IMR-90 (cell line): ENCODE data around the gene COL25A1. TPM values are rescaled to one million over a fixed set of nuclear protein-coding genes. Genes with fewer than 3 reads are reported as not detected.

Experiments
- ATAC-seq: fragments of 200-7000 bp; cut with Tn5 transposase; 2 replicates; pipeline ENCODE4 v1.9.1; 2020; ENCODE audit warnings: low read depth, mild to moderate bottlenecking, moderate library complexity
- BruUV-seq: library from RNA; stranded (reverse); fragments of 400-500 nt; replicated peaks from 2 replicates; lab custom pipeline; 2021; lab: Mats Ljungman, UMichigan
- CTCF ChIA-PET: fragments of 300-600 bp; formaldehyde crosslinking; extraction: SDS; loops from one replicate; lab custom pipeline; 2021; ENCODE audit warnings: antibody characterized with exemption; lab: Yijun Ruan, JAX
- POLR2A ChIA-PET: fragments of 300-600 bp; sonication (Branson Sonifier 250); formaldehyde crosslinking; loops from one replicate; lab custom pipeline; 2022; ENCODE audit warnings: antibody characterized with exemption; ENCODE audit not compliant: unreplicated experiment; lab: Charles Lee
- DNase-seq: peaks from one replicate; pipeline ENCODE4 v3.0.0; 2013
- H2AFZ ChIP-seq: replicated peaks from 2 replicates; pipeline ENCODE3; 2013; ENCODE audit warnings: low read length, mild to moderate bottlenecking; ENCODE audit not compliant: poor library complexity
- H2AK5ac ChIP-seq: 2 replicates; pipeline ENCODE4 v1.6.1; 2013; ENCODE audit warnings: low read depth, low read length, inconsistent platforms
- H2AK9ac ChIP-seq: replicated peaks from 2 replicates; pipeline ENCODE3; 2013; ENCODE audit warnings: mild to moderate bottlenecking, low read depth, low read length, moderate library complexity; ENCODE audit not compliant: poor library complexity
- H2BK120ac ChIP-seq: 2 replicates; pipeline ENCODE4 v1.6.1; 2013; ENCODE audit warnings: low read depth, low read length, inconsistent platforms
- H2BK15ac ChIP-seq: 3 replicates; pipeline ENCODE4 v1.6.1; 2013; ENCODE audit warnings: low read depth, low read length, inconsistent platforms
- H2BK20ac ChIP-seq: 2 replicates; pipeline ENCODE4 v1.6.1; 2013; ENCODE audit warnings: low read depth, mild to moderate bottlenecking, inconsistent platforms, low read length, moderate library complexity
- H2BK5ac ChIP-seq: 2 replicates; pipeline ENCODE4 v1.6.1; 2013; ENCODE audit warnings: mild to moderate bottlenecking, low read depth, low read length, inconsistent platforms; ENCODE audit not compliant: poor library complexity, severe bottlenecking
- H3K14ac ChIP-seq: replicated peaks from 2 replicates; pipeline ENCODE4 v1.6.1; 2013; ENCODE audit warnings: low read depth, low read length, inconsistent platforms
- H3K18ac ChIP-seq: 2 replicates; pipeline ENCODE4 v1.6.1; 2013; ENCODE audit warnings: low read depth, low read length, control low read depth
- H3K23ac ChIP-seq: 2 replicates; pipeline ENCODE4 v1.6.1; 2013; ENCODE audit warnings: low read depth, low read length, inconsistent platforms
- H3K27ac ChIP-seq: 2 replicates; pipeline ENCODE4 v1.5.1; 2013; ENCODE audit warnings: mild to moderate bottlenecking, control low read depth, low read length; ENCODE audit not compliant: insufficient read depth
- H3K27me3 ChIP-seq: 2 replicates; pipeline ENCODE4 v1.6.1; 2013; ENCODE audit warnings: low read length; ENCODE audit not compliant: control insufficient read depth, insufficient read depth
- H3K36me3 ChIP-seq: 2 replicates; pipeline ENCODE4 v1.6.1; 2013; ENCODE audit warnings: low read length, mixed read lengths; ENCODE audit not compliant: control insufficient read depth, insufficient read depth
- H3K4ac ChIP-seq: 2 replicates; pipeline ENCODE4 v1.6.1; 2013; ENCODE audit warnings: low read depth, low read length, inconsistent platforms
- H3K4me1 ChIP-seq: 2 replicates; pipeline ENCODE4 v1.6.1; 2013; ENCODE audit warnings: low read length, mixed read lengths; ENCODE audit not compliant: control insufficient read depth, insufficient read depth
- H3K4me2 ChIP-seq: 2 replicates; pipeline ENCODE4 v1.6.1; 2013; ENCODE audit warnings: low read depth, mild to moderate bottlenecking, control low read depth, low read length, moderate library complexity
- H3K4me3 ChIP-seq: 2 replicates; pipeline ENCODE4 v1.5.1; 2013; ENCODE audit warnings: low read depth, mild to moderate bottlenecking, control low read depth, low read length, moderate library complexity; ENCODE audit not compliant: insufficient read depth
- H3K56ac ChIP-seq: 2 replicates; pipeline ENCODE4 v1.6.1; 2013; ENCODE audit warnings: low read length, inconsistent platforms; ENCODE audit not compliant: insufficient read depth; ENCODE audit errors: extremely low read depth
- H3K79me1 ChIP-seq, 2 experiments: 2 replicates each; pipeline ENCODE4 v1.6.1; 2013; ENCODE audit warnings: low read length in 2 of 2, inconsistent platforms in 1 of 2, low read depth in 1 of 2
- H3K9ac ChIP-seq: 2 replicates; pipeline ENCODE4 v1.6.1; 2013; ENCODE audit warnings: low read depth, low read length, control low read depth
- H3K9me1 ChIP-seq: 2 replicates; pipeline ENCODE4 v1.6.1; 2013; ENCODE audit warnings: low read length, inconsistent platforms; ENCODE audit not compliant: insufficient read depth
- H3K9me3 ChIP-seq: 2 replicates; pipeline ENCODE4 v1.6.1; 2013; ENCODE audit warnings: low read length; ENCODE audit not compliant: control insufficient read depth, insufficient read depth
- H4K20me1 ChIP-seq: 2 replicates; pipeline ENCODE4 v1.6.1; 2013; ENCODE audit warnings: low read length, inconsistent platforms; ENCODE audit not compliant: insufficient read depth
- H4K5ac ChIP-seq: 2 replicates; pipeline ENCODE4 v1.6.1; 2013; ENCODE audit warnings: mild to moderate bottlenecking, low read depth, low read length, control low read depth
- H4K8ac ChIP-seq, 2 experiments: 2 replicates each; pipeline ENCODE4 v1.6.1; 2013; ENCODE audit warnings: low read depth in 2 of 2, low read length in 2 of 2, control low read depth in 1 of 2, inconsistent platforms in 1 of 2
- H4K91ac ChIP-seq: 2 replicates; pipeline ENCODE4 v1.6.1; 2013; ENCODE audit warnings: low read depth, low read length, inconsistent platforms; ENCODE audit not compliant: insufficient read depth
- BHLHE40 ChIP-seq: fragments of 150-350 bp; IDR thresholded peaks from 2 replicates; pipeline ENCODE4 v1.6.1; 2016; ENCODE audit warnings: mild to moderate bottlenecking, low read depth, low read length
- CEBPB ChIP-seq: IDR thresholded peaks from 2 replicates; pipeline ENCODE4 v1.6.1; 2012; ENCODE audit warnings: low read depth, low read length, improper control_type of control experiment
- CHD1 ChIP-seq: IDR thresholded peaks from 2 replicates; pipeline ENCODE4 v1.6.1; 2012; ENCODE audit warnings: low read depth, low read length, improper control_type of control experiment
- CTCF ChIP-seq: conservative IDR thresholded peaks from 2 replicates; pipeline ENCODE4 v1.5.1; 2012; ENCODE audit warnings: mild to moderate bottlenecking, low read depth, low read length, improper control_type of control experiment
- ELK1 ChIP-seq: fragments of 150-350 bp; IDR thresholded peaks from 2 replicates; pipeline ENCODE4 v1.6.1; 2016; ENCODE audit warnings: low read depth, mild to moderate bottlenecking, low read length, moderate library complexity, borderline replicate concordance
- FOS ChIP-seq: fragments of 150-350 bp; IDR thresholded peaks from 2 replicates; pipeline ENCODE4 v1.6.1; 2016; ENCODE audit warnings: low read depth, low read length
- MAFK ChIP-seq: IDR thresholded peaks from 2 replicates; pipeline ENCODE4 v1.6.1; 2012; ENCODE audit warnings: low read depth, low read length, improper control_type of control experiment
- MAZ ChIP-seq: IDR thresholded peaks from 2 replicates; pipeline ENCODE4 v1.6.1; 2012; ENCODE audit warnings: low read depth, mild to moderate bottlenecking, low read length, improper control_type of control experiment, moderate library complexity, borderline replicate concordance
- MXI1 ChIP-seq: IDR thresholded peaks from 2 replicates; pipeline ENCODE4 v1.6.1; 2012; ENCODE audit warnings: low read depth, mild to moderate bottlenecking, low read length, moderate library complexity, borderline replicate concordance
- NFE2L2 ChIP-seq: fragments of 150-350 bp; IDR thresholded peaks from 2 replicates; pipeline ENCODE4 v1.6.1; 2016; ENCODE audit warnings: low read depth, mild to moderate bottlenecking, low read length
- RAD21 ChIP-seq: IDR thresholded peaks from 2 replicates; pipeline ENCODE4 v1.6.1; 2012; ENCODE audit warnings: low read length, improper control_type of control experiment
- RCOR1 ChIP-seq: IDR thresholded peaks from 2 replicates; pipeline ENCODE4 v1.6.1; 2012; ENCODE audit warnings: mild to moderate bottlenecking, low read length, improper control_type of control experiment; ENCODE audit not compliant: insufficient replicate concordance
- RFX5 ChIP-seq: IDR thresholded peaks from 2 replicates; pipeline ENCODE4 v1.8.0; 2012; ENCODE audit warnings: low read depth, mild to moderate bottlenecking, low read length, moderate library complexity
- SMC3 ChIP-seq: fragments of 150-350 bp; IDR thresholded peaks from 2 replicates; pipeline ENCODE4 v1.6.1; 2016; ENCODE audit warnings: low read depth, mild to moderate bottlenecking, antibody characterized with exemption, low read length, moderate library complexity
- USF2 ChIP-seq: fragments of 150-350 bp; IDR thresholded peaks from 2 replicates; pipeline ENCODE4 v1.6.1; 2017; ENCODE audit warnings: mild to moderate bottlenecking, antibody characterized with exemption, low read length, low read depth
- WGBS, 2 experiments: methylation state at CpG; one replicate each; pipeline versions ENCODE4 v1.1.5 to v1.1.7; 2013; ENCODE audit warnings: missing lambda C conversion rate in 2 of 2; ENCODE audit not compliant: insufficient read length in 1 of 2; ENCODE audit errors: extremely low coverage in 2 of 2; 5-methylcytosine and 5-hydroxymethylcytosine counted together
- dilution Hi-C: fragments of 300-500 bp; cut with HindIII; formaldehyde crosslinking; loops from one replicate; pipeline ENCODE4 v1.14.3; 2018; ENCODE audit warnings: low sequenced_read_pairs; ENCODE audit not compliant: unreplicated experiment
- in situ Hi-C: fragments of 300-500 bp; cut with MboI; formaldehyde crosslinking; loops from 3 replicates; pipeline ENCODE4 v1.14.3; 2019; ENCODE audit warnings: low sequenced_read_pairs, inconsistent platforms, mixed read lengths
- intact Hi-C: fragments of 100-400 bp; cut with micrococcal nuclease; formaldehyde crosslinking; loops from 2 replicates; pipeline ENCODE4 v1.10.0; 2022
- polyA plus RNA-seq, 3 experiments: library from polyadenylated mRNA; depleted of rRNA; stranded (reverse); fragments of >200 nt; gene quantifications; 2 replicates each; pipeline ENCODE4 v1.2.3, GENCODE V29; 2012; ENCODE audit warnings: low replicate concordance in 1 of 3
- total RNA-seq: library from RNA; depleted of rRNA; stranded (reverse); fragments of >200 nt; gene quantifications from 2 replicates; pipeline ENCODE4 v1.2.3, GENCODE V29; 2012

COL25A1 gene
- total and polyA plus RNA-seq, 2 of the 4 experiments (the other 2 are of a cell fraction): under 0.01 to 0.05 TPM

- H2BK20ac ChIP-seq: no peak overlapping the region
- ATAC-seq (no peak), DNase-seq (no peak)
- no peaks in the 10 kb centered on the region for H4K20me1 ChIP-seq
- intact Hi-C loops (no loop called here), dilution Hi-C loops (no loop called here), in situ Hi-C loops (no loop called here)
- H3K4ac ChIP-seq: no peak overlapping the region
- no peak overlapping the region for H3K56ac ChIP-seq
- H3K79me1 ChIP-seq: no peaks in the 10 kb centered on the region
- H2AFZ ChIP-seq: no peak overlapping the region
- no peak overlapping the region for H3K27ac ChIP-seq
- no TSS peak for BruUV-seq
- no peaks in the 10 kb centered on the region for H3K9me3 ChIP-seq
- TF ChIP-seq CHD1: no peak
- TF ChIP-seq CTCF: no peak
- TF ChIP-seq RCOR1: no peak
- no peak for TF ChIP-seq MAZ
- no peak for TF ChIP-seq BHLHE40
- no peak for TF ChIP-seq NFE2L2
- TF ChIP-seq ELK1: no peak
- no peak for TF ChIP-seq CEBPB
- TF ChIP-seq MXI1: no peak
- TF ChIP-seq SMC3: no peak
- no peak for TF ChIP-seq RFX5
- no peak for TF ChIP-seq FOS
- TF ChIP-seq USF2: no peak
- TF ChIP-seq MAFK: no peak
- TF ChIP-seq RAD21: no peak
- H2BK120ac ChIP-seq: no peak overlapping the region
- H3K23ac ChIP-seq: no peak overlapping the region
- H4K91ac ChIP-seq: no peak overlapping the region
- H2BK5ac ChIP-seq: no peak overlapping the region
- H2BK15ac ChIP-seq: no peak overlapping the region
- no peak overlapping the region for H3K4me3 ChIP-seq
- H3K18ac ChIP-seq: no peak overlapping the region
- no peaks in the 10 kb centered on the region for H3K4me1 ChIP-seq
- CTCF ChIA-PET: no interaction called here
- no peaks in the 10 kb centered on the region for H3K36me3 ChIP-seq
- no CpG with 5 or more reads among the region's 3 CpGs for WGBS, 2 experiments
- H2AK5ac ChIP-seq: no peak overlapping the region
- no peaks in the 10 kb centered on the region for H3K27me3 ChIP-seq
- no peak overlapping the region for H3K4me2 ChIP-seq
- H4K8ac ChIP-seq: no peak overlapping the region
- no peak overlapping the region for H3K14ac ChIP-seq
- H4K5ac ChIP-seq: no peak overlapping the region
- H3K9ac ChIP-seq: no peak overlapping the region
- no peaks in the 10 kb centered on the region for H3K9me1 ChIP-seq
- no peak overlapping the region for H2AK9ac ChIP-seq
- POLR2A ChIA-PET: no interaction called here
Measured at GRCh38 chr4:109162759-109163158, 139.7 kb downstream of the COL25A1 start.
